ENCODE results near the gene ARNT2. TPM values are rescaled to one million over a fixed set of nuclear protein-coding genes. Genes with fewer than 3 reads are reported as not detected.

Gene ARNT2
- total and polyA plus RNA-seq, 2 of the 13 experiments (the other 11 are each of a cell fraction or from before 2014, with no cell fraction given), result 0.69 to 1.7 TPM

DNA sequence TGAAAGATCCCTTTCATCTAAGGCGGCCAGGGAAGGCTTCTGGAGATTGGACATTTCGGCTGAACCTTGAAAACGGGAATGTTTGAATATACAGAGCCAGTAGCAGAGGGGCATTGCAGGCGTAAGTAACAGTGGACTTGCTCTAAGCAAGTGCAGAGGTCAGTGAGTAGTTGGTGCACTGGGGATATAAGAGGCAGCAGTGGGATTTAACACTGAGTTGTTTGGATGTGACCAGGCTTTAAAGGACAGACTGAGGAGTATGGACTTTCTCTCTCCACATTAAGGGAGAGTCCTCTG lies 1.3 kb downstream of the ARNT2 start:
- TF ChIP-seq, protein P1, sequence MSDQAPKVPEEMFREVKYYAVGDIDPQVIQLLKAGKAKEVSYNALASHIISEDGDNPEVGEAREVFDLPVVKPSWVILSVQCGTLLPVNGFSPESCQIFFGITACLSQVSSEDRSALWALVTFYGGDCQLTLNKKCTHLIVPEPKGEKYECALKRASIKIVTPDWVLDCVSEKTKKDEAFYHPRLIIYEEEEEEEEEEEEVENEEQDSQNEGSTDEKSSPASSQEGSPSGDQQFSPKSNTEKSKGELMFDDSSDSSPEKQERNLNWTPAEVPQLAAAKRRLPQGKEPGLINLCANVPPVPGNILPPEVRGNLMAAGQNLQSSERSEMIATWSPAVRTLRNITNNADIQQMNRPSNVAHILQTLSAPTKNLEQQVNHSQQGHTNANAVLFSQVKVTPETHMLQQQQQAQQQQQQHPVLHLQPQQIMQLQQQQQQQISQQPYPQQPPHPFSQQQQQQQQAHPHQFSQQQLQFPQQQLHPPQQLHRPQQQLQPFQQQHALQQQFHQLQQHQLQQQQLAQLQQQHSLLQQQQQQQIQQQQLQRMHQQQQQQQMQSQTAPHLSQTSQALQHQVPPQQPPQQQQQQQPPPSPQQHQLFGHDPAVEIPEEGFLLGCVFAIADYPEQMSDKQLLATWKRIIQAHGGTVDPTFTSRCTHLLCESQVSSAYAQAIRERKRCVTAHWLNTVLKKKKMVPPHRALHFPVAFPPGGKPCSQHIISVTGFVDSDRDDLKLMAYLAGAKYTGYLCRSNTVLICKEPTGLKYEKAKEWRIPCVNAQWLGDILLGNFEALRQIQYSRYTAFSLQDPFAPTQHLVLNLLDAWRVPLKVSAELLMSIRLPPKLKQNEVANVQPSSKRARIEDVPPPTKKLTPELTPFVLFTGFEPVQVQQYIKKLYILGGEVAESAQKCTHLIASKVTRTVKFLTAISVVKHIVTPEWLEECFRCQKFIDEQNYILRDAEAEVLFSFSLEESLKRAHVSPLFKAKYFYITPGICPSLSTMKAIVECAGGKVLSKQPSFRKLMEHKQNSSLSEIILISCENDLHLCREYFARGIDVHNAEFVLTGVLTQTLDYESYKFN (CRISPR knock-in tag; conservative IDR thresholded peaks at IDR 0.05), result no peak
- DNase-seq (ENCODE audit: low spot score), result no peak
- ChIA-PET POLR2A (no interaction called here), CTCF (ENCODE audit: low intra/inter-chr PET ratio, low total read pairs) (no interaction called here)
- intact Hi-C loops (cut with micrococcal nuclease; ENCODE audit: unreplicated experiment) (no loop called here), in situ Hi-C loops (cut with HindIII; ENCODE audit: extremely low pct_ligation_motif_present, low pct_unique_long_range_greater_than_20kb) (no loop called here)
- Histone ChIP-seq H3K4me2 (ENCODE audit: low read depth, low read length) (peak overlapping the region; percentile 66), H3K27me3 (ENCODE audit: control insufficient read depth in 1 of 2, insufficient read depth in 2 of 2, low read length in 2 of 2) (peaks cover 4 to 43% of the 10 kb centered on the region in 2 experiments; a peak in 3 of 5 replicates), H3K36me3 (replicated peaks in 1 of 2; ENCODE audit: control insufficient read depth in 1 of 2, insufficient read depth in 2 of 2, low read length in 2 of 2) (no peaks in the 10 kb centered on the region), H3K4me1 (ENCODE audit: insufficient read depth, low read length) (peaks cover 10% of the 10 kb centered on the region; the same call in 1 of the 2 replicates), H3K4me3 (replicated peaks in 1 of 3; ENCODE audit: insufficient read depth in 1 of 3, low read depth in 2 of 3, low read length in 3 of 3) (no peak overlapping the region), H2AFZ (ENCODE audit: low read length) (no peak overlapping the region), H3K27ac (ENCODE audit: extremely low read length, insufficient read depth, low read length) (no peak overlapping the region), H4K20me1 (ENCODE audit: insufficient read depth, low read length) (0 out of 2 replicates have a peak, but pooled peaks cover 3% of the 10 kb centered on the region), H3K9me3 (ENCODE audit: low read length) (no peaks in the 10 kb centered on the region), H3K9ac (ENCODE audit: insufficient read depth, low read depth, low read length) (no peak overlapping the region), H3K79me2 (ENCODE audit: insufficient read depth, low read length) (no peaks in the 10 kb centered on the region)
- 16% methylated on average over 4 of the region's 4 CpGs for WGBS (ENCODE audit: low lambda C conversion rate)
- no TSS peak for BruUV-seq (replicated peaks)
- no peak for ATAC-seq
- FAIRE-seq, result no peak

DNA sequence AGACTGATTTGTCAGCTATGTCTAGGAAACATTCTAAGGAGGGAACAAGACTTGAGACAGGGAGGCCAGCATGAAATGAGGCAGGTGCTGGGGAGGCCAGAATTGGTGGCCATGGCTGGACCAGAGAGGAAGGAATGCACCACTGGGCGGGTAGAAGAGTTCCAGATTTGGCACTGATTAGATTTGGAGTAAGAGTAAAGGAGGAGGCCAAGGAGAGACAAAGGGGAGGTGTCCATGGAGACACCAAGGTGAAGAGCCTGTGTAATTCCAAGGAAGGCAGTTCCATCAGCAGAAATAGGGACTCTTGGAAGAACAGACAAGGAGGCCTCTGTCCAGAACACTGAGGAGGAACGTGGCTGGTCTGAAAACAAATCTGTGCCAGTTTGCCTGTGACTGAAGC lies 1.8 kb downstream of the ARNT2 start:
- Histone ChIP-seq H3K9me3 (ENCODE audit: low read length) (no peaks in the 10 kb centered on the region), H3K79me2 (ENCODE audit: insufficient read depth, low read length) (no peaks in the 10 kb centered on the region), H2AFZ (ENCODE audit: low read length) (no peak overlapping the region), H3K27me3 (ENCODE audit: control insufficient read depth in 1 of 2, insufficient read depth in 2 of 2, low read length in 2 of 2) (peaks cover 4 to 43% of the 10 kb centered on the region in 2 experiments; a peak in 3 of 5 replicates), H3K27ac (ENCODE audit: extremely low read length, insufficient read depth, low read length) (no peak overlapping the region), H4K20me1 (ENCODE audit: insufficient read depth, low read length) (0 out of 2 replicates have a peak, but pooled peaks cover 3% of the 10 kb centered on the region), H3K4me3 (replicated peaks in 1 of 3; ENCODE audit: insufficient read depth in 1 of 3, low read depth in 2 of 3, low read length in 3 of 3) (no peak overlapping the region), H3K9ac (ENCODE audit: insufficient read depth, low read depth, low read length) (no peak overlapping the region), H3K4me1 (ENCODE audit: insufficient read depth, low read length) (peaks cover 10% of the 10 kb centered on the region; the same call in 1 of the 2 replicates), H3K36me3 (replicated peaks in 1 of 2; ENCODE audit: control insufficient read depth in 1 of 2, insufficient read depth in 2 of 2, low read length in 2 of 2) (no peaks in the 10 kb centered on the region), H3K4me2 (ENCODE audit: low read depth, low read length) (no peak overlapping the region)
- ChIA-PET CTCF (ENCODE audit: low intra/inter-chr PET ratio, low total read pairs) (no interaction called here), POLR2A (no interaction called here)
- FAIRE-seq (no peak), ATAC-seq (no peak), DNase-seq (ENCODE audit: low spot score) (no peak)
- no TSS peak for BruUV-seq (replicated peaks)
- WGBS (ENCODE audit: low lambda C conversion rate), result 40% methylated on average over 2 of the region's 2 CpGs
- in situ Hi-C loops (cut with HindIII; ENCODE audit: extremely low pct_ligation_motif_present, low pct_unique_long_range_greater_than_20kb), result no loop called here
- intact Hi-C loops (cut with micrococcal nuclease; ENCODE audit: unreplicated experiment), result no loop called here
- TF ChIP-seq, protein P1 (CRISPR knock-in tag; conservative IDR thresholded peaks at IDR 0.05), result no peak
- TF ChIP-seq ZNF501 (CRISPR knock-in tag; IDR thresholded peaks at IDR 0.05), result no peak
- TF ChIP-seq, protein P2, sequence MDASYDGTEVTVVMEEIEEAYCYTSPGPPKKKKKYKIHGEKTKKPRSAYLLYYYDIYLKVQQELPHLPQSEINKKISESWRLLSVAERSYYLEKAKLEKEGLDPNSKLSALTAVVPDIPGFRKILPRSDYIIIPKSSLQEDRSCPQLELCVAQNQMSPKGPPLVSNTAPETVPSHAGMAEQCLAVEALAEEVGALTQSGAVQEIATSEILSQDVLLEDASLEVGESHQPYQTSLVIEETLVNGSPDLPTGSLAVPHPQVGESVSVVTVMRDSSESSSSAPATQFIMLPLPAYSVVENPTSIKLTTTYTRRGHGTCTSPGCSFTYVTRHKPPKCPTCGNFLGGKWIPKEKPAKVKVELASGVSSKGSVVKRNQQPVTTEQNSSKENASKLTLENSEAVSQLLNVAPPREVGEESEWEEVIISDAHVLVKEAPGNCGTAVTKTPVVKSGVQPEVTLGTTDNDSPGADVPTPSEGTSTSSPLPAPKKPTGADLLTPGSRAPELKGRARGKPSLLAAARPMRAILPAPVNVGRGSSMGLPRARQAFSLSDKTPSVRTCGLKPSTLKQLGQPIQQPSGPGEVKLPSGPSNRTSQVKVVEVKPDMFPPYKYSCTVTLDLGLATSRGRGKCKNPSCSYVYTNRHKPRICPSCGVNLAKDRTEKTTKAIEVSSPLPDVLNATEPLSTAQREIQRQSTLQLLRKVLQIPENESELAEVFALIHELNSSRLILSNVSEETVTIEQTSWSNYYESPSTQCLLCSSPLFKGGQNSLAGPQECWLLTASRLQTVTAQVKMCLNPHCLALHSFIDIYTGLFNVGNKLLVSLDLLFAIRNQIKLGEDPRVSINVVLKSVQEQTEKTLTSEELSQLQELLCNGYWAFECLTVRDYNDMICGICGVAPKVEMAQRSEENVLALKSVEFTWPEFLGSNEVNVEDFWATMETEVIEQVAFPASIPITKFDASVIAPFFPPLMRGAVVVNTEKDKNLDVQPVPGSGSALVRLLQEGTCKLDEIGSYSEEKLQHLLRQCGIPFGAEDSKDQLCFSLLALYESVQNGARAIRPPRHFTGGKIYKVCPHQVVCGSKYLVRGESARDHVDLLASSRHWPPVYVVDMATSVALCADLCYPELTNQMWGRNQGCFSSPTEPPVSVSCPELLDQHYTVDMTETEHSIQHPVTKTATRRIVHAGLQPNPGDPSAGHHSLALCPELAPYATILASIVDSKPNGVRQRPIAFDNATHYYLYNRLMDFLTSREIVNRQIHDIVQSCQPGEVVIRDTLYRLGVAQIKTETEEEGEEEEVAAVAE (CRISPR knock-in tag; IDR thresholded peaks at IDR 0.05; ENCODE audit: borderline replicate concordance), result no peak
- no peak for TF ChIP-seq ZNF337 (CRISPR knock-in tag; IDR thresholded peaks at IDR 0.05; ENCODE audit: borderline replicate concordance, low read depth)
- TF ChIP-seq FOXA1 (IDR thresholded peaks at IDR 0.05), result no peak
- TF ChIP-seq FOXA1 (CRISPR knock-in tag; IDR thresholded peaks at IDR 0.05), result no peak
- no peak for TF ChIP-seq ZNF7 (CRISPR knock-in tag; IDR thresholded peaks at IDR 0.05)

Measured in HepG2 (cell line).